ENCODE data around the gene MARS1. TPM values are rescaled to one million over a fixed set of nuclear protein-coding genes. Genes with fewer than 3 reads are reported as not detected.

MARS1 gene
- total and polyA plus RNA-seq, 8 donors: 35.1 to 1,821 (median 61.7) TPM

DNA sequence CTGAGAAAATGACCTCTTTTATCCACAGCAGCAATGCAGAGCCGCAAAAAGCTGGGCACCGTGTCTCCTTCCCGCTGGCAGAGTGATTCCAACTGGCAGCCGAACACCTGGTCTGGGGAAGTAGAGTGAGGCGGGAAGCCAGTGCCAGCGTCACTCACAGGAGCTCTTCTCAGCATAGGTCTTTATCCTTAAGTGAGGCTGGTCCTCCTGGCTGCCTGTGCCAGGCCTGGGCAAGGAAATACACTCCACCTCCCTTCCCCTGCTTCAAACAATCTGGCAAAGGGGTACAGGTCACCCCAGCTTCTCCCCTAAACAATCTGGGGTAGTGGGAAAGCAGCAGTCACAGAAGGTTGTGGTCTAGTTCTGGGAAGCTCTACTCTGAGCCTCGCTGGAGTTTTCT is 13.0 kb upstream of the MARS1 start:
- Histone ChIP-seq H3K4me1 (peaks cover 17 to 35% (median 23%) of the 10 kb centered on the region in 4 donors), H3K9me3 (no peaks in the 10 kb centered on the region), H3K27ac (no peak overlapping the region), H3K27me3 (peaks cover 0 to 94% (median 45%) of the 10 kb centered on the region in 3 donors), H3K4me3 (peak overlapping the region in 1 of 4 donors; percentile 60), H3K36me3 (peaks cover 0 to 32% (median 3%) of the 10 kb centered on the region in 4 donors)
- 40 to 72% (median 53%) methylated on average over 7 of the region's 7 CpGs for WGBS, 5 donors
- no peak for DNase-seq
- no peak for TF ChIP-seq POLR2A (IDR thresholded peaks at IDR 0.05)
- TF ChIP-seq, protein P1, sequence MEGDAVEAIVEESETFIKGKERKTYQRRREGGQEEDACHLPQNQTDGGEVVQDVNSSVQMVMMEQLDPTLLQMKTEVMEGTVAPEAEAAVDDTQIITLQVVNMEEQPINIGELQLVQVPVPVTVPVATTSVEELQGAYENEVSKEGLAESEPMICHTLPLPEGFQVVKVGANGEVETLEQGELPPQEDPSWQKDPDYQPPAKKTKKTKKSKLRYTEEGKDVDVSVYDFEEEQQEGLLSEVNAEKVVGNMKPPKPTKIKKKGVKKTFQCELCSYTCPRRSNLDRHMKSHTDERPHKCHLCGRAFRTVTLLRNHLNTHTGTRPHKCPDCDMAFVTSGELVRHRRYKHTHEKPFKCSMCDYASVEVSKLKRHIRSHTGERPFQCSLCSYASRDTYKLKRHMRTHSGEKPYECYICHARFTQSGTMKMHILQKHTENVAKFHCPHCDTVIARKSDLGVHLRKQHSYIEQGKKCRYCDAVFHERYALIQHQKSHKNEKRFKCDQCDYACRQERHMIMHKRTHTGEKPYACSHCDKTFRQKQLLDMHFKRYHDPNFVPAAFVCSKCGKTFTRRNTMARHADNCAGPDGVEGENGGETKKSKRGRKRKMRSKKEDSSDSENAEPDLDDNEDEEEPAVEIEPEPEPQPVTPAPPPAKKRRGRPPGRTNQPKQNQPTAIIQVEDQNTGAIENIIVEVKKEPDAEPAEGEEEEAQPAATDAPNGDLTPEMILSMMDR (IDR thresholded peaks at IDR 0.05): no peak
- intact Hi-C loops (cut with DNase I; ENCODE audit: low total_unique reads): no loop called here

DNA sequence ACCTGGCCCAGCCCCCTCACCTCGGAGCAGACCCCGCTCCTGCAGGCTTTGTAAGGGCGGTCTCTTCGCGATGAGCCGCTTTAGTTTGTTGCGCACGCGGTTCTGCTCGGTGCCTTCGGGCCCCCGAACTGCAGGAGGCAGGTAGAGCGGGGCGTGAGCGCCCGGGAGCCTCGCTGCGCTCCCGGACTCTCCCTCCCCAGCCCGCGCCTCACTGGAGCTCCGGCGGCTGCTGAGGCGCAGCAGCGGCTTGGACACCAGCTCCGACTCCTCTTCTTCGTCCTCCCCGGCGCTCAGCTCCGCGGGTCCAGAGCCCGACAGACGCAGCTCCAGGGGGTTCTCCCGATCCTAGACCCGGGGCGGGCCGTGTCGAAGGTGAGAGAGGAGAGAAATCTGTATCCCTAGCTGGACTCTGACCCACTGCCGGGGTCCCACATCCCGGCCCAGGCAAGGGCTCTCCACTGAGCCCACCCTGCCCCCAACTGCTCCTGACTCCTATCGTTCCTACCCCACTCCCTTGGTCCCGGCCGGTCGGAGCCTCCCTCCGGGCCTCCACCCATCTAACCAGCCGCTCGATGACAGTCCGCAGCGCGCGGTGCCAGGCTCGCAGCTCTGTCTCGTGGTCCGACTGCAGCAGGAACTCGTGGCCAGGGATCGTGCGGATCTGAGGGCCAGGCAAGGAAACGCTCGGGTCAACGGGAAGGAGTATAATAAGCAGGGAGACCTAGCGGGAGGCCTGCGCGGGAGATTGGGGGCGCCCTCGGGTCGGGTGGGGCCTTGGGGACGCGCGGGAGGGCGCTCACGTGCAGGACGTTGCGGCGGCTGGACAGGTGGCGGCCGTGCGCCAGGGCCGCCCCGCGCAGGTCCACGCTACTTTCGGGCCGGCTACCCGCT is 12.4 kb upstream of the MARS1 start:
- Histone ChIP-seq H3K9me3 (no peaks in the 10 kb centered on the region), H3K36me3 (peaks cover 0 to 26% (median under 1%) of the 10 kb centered on the region in 4 donors), H3K4me3 (peak overlapping the region; percentile 36 to 60 (median 45)), H3K27me3 (peaks cover 0 to 89% (median 45%) of the 10 kb centered on the region in 3 donors), H3K4me1 (peaks cover 17 to 35% (median 23%) of the 10 kb centered on the region in 4 donors), H3K27ac (peak overlapping the region in 2 of 5 donors; percentile 36 to 80)
- intact Hi-C loops (cut with DNase I; ENCODE audit: low total_unique reads): no loop called here
- TF ChIP-seq POLR2A (IDR thresholded peaks at IDR 0.05) (no peak), POLR2AphosphoS5 (IDR thresholded peaks at IDR 0.05) (no peak), EP300 (IDR thresholded peaks at IDR 0.05) (no peak)
- TF ChIP-seq, protein P1 (IDR thresholded peaks at IDR 0.05): no peak
- peak in 1 of 2 donors; percentile 74 for DNase-seq
- WGBS, 5 donors: 8 to 18% (median 11%) methylated on average over 25 to 84 of the region's 84 CpGs

DNA sequence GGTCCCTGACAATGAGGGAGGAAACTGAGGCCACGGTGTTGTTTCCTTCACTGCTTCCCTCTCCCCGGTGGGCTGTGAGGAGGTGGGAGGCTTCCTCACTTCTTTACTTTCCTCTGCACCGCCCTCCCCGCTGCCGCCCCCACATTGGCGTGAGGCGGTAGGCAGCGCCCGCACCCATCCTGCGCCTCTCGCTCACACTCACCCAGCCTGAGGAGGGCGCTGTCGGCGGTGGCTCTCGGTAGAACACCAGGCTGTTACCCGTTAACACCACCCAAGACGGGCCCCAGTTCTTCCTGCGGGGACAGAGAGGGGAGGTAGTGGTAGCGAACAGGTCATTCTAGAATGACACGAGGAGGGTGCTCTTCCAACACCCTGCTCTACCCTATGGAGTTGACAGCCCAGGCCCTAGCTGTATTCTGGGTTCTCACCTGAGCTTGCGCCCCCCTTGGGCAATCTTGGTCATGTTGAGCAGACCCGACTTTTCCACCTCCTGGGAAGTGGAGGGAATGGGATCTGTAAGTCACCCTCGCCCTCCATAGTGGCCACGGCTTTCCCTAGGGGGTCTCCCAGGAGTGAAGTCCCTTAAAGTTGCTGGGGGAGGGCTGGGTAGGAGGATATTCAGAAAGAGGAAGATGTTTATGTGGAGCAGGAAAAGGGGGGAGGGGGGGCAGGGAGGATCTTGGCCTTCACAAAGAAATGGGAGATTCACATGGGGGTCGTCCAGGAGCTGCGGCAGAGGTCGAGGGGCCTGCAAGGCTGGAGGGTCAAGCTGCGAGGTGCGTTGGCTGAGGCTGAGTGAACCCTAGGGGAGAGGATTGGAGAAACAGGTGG is 11.5 kb upstream of the MARS1 start:
- peak overlapping the region; percentile 36 to 60 (median 45) for H3K4me3 ChIP-seq
- H3K36me3 ChIP-seq: peaks cover 0 to 18% (median 0%) of the 10 kb centered on the region in 4 donors
- peaks cover 17 to 35% (median 23%) of the 10 kb centered on the region in 4 donors for H3K4me1 ChIP-seq
- TF ChIP-seq, protein P1 (IDR thresholded peaks at IDR 0.05): peak in 1 of 7 experiments; percentile 8
- TF ChIP-seq POLR2AphosphoS5 (IDR thresholded peaks at IDR 0.05): no peak
- WGBS, 5 donors: 15 to 19% (median 17%) methylated on average over 27 to 29 of the region's 29 CpGs
- DNase-seq: peak; percentile 41 to 71
- peaks cover 0 to 84% (median 41%) of the 10 kb centered on the region in 3 donors for H3K27me3 ChIP-seq
- intact Hi-C loops (cut with DNase I; ENCODE audit: low total_unique reads): no loop called here
- no peaks in the 10 kb centered on the region for H3K9me3 ChIP-seq
- peak overlapping the region in 4 of 5 donors; percentile 64 to 80 (median 75) for H3K27ac ChIP-seq

Data from stomach (tissue), 9 donors.